GM21576 (cell line): Measurements from ENCODE around the gene HOXD13.

Experiments used
- ATAC-seq: cut with Tn5 transposase; IDR thresholded peaks from one replicate; pipeline ENCODE4 v1.9.1; 2021; ENCODE audit warnings: mild to moderate bottlenecking, moderate library complexity; ENCODE audit not compliant: unreplicated experiment

HOXD13 gene

GRCh38 chr2:176118601-176119339 is 26.2 kb downstream of the HOXD13 start:
- no peak for ATAC-seq

GRCh38 chr2:176120364-176121189 is 28.1 kb downstream of the HOXD13 start:
- ATAC-seq, result no peak

GRCh38 chr2:176121190-176122051 is 28.9 kb downstream of the HOXD13 start:
- ATAC-seq, result no peak

GRCh38 chr2:176122052-176122682 is 29.6 kb downstream of the HOXD13 start:
- ATAC-seq, result no peak

- no peak for ATAC-seq
These were observed 30.3 kb downstream of the HOXD13 start, which contains the start of gene HOXD9 for GRCh38 chr2:176122683-176123410. Gene HOXD9, plus strand, starts transcription at chr2:176122719. Its CDS starts 50 bp downstream, at chr2:176122769.

GRCh38 chr2:176123411-176124109 is 31.0 kb downstream of the HOXD13 start:
- no peak for ATAC-seq

- ATAC-seq, result no peak
These were observed 31.8 kb downstream of the HOXD13 start for GRCh38 chr2:176124110-176124946.

- no peak for ATAC-seq
These were observed 32.6 kb downstream of the HOXD13 start for GRCh38 chr2:176124947-176125771.

- ATAC-seq, result no peak
These were observed 33.2 kb downstream of the HOXD13 start for GRCh38 chr2:176125772-176126054.

- ATAC-seq, result no peak
These were observed 34.6 kb downstream of the HOXD13 start for GRCh38 chr2:176126929-176127773.

GRCh38 chr2:176127774-176128072 is 35.2 kb downstream of the HOXD13 start:
- ATAC-seq, result no peak

GRCh38 chr2:176128172-176128981 is 35.9 kb downstream of the HOXD13 start:
- no peak for ATAC-seq

GRCh38 chr2:176128982-176129796 is 36.7 kb downstream of the HOXD13 start, which contains the start of gene HOXD8:
Gene HOXD8, plus strand, starts transcription at chr2:176129705. Its CDS starts 662 bp downstream, at chr2:176130367.
- no peak for ATAC-seq

GRCh38 chr2:176129813-176130146 is 37.3 kb downstream of the HOXD13 start:
- ATAC-seq, result no peak

GRCh38 chr2:176130147-176130956 is 37.8 kb downstream of the HOXD13 start:
- no peak for ATAC-seq
